Limb (tissue), 2 donors: ENCODE results near the gene ALG8.
"Not testable (repeated sequence)": the region's sequence is repeated elsewhere in the genome, so short reads cannot be mapped to it uniquely, and the experiment has no call there.

Experiments used
- DNase-seq, 2 donors: peaks; one replicate each; pipeline ENCODE4 v3.0.0-alpha.2; 2016; ENCODE audit errors: extremely low spot score in 2 of 2

Gene ALG8

DNA sequence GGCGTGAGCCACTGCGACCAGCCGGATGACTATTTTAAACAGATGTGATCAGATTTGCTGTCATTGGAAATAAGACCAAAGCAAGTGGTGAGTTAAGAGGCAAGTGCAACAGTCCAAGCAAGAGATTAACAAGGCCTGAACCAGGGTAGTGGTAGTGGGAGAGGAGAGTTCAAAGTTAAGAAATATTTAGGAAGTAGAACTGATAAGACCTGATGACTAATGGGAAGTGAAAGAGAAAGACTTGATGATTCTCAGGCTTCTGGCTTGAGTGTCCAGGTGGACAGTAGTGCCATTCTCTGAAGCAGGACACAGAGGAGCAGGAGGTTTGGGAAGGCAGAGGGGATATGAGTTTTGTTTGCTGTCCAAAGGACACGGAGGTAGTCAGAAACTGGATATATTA, 67.0 kb downstream of the ALG8 start:
- no peak for DNase-seq

DNA sequence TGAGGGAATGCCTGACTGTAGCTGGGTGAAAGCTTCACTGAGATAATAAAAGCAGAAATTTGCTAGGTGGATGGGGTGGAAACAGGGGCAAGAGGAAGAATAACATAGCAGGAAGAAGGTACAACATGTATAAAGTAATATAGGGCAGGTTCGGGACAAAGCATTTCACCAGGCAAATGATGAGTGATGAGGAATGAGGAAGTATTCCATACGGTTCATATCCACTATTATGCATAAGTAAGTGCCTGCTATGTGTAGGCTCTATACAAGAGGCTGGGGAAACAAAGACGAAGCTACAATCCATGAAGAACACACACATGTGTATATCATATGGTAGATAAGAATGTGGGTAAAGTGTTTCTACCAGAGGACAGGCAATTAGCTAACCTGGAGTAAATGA, 67.7 kb downstream of the ALG8 start:
- DNase-seq = no peak

DNA sequence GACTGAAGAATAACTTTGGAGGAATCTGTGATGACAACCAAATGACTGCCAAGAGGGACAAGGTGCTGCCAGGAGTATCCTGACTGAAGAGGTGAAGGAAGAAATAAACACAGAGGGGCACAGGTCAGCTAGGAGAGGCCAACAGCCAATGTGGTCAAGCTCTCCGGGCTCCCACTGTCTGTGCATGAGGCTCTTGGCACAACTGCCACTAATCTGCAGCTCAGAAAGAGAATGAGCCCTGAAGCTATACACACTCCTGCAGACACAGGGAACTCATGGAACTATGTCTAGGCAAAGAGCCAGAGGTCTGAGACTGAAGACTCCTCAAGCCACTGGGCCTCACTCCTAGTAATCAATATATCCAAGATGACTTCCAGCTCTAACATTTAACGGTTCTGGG, 68.8 kb downstream of the ALG8 start:
- no peak for DNase-seq

DNA sequence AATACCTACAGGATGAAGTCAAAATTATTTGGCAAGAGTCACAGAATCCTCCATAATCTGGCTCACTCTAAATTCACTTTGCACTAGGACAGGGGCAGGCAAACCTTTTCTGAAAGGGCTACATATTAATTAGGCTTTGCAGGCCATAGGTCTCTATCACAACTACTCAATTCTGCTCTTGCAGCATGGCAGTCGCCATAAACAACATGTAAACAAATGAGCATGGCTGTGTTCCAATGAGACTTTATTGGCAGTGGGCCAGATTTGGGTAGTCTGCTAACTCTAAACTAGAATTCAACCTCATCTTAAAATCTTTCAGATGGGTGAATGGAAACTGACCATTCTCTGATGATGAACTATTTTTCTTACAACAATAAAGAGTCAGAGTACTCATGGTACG, 70.0 kb downstream of the ALG8 start:
- DNase-seq = no peak

DNA sequence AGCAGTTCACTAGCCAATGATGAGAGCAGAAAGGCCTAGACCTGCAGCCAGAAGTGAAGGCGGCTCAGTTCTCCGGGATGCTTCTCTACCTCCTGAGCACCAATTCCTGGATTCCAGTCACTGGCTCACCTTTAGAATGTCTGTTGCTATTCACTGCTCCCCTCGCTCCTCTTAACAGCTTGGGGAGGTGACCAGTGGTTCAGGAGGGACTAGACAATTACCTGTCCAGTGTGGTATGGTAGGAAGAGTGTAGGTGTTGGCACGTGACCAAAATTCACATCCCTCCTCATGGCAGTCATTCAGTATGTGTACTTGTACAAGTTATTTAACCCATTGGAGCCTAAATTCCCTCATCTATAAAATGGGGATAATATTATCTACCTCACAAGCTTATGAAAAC, 71.7 kb downstream of the ALG8 start:
- DNase-seq = no peak

DNA sequence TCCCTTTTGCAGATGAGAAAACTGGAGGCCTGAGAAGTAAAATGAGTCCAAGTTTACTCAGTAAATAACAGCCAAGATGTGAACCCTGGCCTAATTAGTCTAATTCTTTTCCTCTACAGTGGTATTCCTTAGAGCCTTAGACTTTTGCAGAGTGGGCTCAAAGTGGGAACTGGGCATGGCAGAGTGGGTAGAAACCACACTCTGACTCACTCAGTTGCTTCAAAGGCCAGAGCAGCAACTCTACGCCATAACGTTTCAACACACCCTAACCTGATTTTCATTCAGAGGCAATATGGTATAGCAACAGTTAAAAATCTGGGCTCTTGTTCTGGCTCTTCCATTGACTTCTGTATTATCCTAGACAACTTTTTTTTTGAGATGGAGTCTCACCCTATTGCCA, 73.0 kb downstream of the ALG8 start:
- DNase-seq = no peak

DNA sequence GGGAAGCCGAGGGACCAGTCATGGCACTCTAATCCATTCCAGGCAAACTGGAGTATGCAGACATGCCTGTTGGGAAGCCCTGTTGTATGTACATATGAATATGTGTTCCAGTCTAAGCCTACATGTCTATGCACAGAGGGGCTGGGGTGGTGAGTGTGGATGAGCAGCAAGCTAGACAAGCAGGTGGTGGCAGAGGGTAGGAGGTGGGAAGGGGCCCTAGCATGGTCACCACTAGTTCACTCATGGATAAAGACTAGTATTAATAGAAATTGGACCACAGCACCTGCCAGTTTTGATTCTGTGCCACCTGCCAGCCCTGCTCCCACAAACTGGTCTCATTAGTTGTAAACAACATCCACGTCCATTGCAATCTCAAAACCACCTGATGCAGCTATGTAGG, 74.2 kb downstream of the ALG8 start:
- DNase-seq = no peak

DNA sequence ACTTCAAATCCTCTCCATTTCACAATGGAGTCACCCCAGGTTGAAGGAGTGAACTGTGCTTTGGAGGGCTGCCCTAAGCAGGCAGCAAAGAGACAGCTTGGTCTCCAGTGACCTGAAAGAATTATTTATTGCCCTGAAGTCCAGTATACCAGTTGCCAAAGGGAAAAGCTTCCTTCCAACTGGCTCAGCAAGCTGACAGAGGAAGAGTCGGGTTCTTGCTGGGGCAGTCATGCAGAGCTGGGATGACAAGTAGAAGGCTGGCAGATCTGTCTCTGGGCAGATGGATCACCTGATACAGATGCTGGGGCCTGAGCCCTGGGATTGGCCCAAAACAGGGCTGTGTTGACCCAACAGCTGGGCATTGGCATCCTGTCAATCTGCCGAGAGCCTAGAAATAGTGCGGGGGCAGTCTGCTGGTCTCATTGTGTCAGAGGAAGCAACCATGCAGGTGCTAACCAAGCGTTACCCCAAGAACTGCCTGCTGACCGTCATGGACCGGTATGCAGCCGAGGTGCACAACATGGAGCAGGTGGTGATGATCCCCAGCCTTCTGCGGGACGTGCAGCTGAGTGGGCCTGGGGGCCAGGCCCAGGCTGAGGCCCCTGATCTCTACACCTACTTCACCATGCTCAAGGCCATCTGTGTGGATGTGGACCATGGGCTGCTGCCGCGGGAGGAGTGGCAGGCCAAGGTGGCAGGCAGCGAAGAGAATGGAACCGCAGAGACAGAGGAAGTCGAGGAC, 75.8 kb downstream of the ALG8 start, which contains the start of gene THRSP:
THRSP (plus strand) TSS at position 422 of the 742 bp plus-strand sequence; CDS start at position 443, 21 bp downstream.
- no peak for DNase-seq

DNA sequence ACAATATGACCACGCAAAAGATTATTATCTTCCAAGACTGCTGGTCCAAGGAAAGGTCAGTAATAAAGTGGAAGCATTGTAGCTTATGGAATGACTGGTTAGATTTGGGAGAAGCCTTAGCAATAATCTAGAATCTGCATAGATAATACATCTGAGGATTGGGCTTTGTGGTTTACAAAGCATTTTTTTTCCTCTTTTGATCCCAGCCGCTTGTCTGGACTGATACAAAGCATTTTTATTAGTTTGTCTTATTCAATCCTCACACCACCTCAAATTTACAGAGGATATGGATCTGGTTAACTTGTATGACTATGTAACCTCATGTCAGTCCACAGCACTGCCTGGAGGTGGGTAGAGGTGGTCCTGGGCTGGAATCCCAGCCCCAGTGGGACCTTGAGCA, 76.8 kb downstream of the ALG8 start:
- no peak for DNase-seq

DNA sequence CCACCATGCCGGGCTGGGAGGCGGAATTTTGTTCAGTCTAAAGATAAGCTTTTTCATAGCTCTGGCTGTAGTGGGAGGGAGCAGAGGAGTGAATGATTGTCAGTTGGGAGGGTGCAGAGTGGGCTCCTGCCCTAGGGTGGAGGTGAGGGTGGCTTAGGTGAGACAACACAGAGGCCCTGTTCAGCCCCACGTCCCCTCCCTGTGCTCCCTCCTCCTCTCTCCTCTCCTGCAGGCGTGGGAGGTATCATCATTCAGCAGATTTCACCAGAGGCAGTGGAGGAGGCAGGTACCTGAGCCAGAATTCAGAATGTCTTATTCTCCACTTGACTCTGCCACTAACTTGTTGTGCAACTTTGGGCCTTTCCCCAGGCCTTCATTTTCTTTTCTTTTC, 77.5 kb downstream of the ALG8 start:
- no peak for DNase-seq

DNA sequence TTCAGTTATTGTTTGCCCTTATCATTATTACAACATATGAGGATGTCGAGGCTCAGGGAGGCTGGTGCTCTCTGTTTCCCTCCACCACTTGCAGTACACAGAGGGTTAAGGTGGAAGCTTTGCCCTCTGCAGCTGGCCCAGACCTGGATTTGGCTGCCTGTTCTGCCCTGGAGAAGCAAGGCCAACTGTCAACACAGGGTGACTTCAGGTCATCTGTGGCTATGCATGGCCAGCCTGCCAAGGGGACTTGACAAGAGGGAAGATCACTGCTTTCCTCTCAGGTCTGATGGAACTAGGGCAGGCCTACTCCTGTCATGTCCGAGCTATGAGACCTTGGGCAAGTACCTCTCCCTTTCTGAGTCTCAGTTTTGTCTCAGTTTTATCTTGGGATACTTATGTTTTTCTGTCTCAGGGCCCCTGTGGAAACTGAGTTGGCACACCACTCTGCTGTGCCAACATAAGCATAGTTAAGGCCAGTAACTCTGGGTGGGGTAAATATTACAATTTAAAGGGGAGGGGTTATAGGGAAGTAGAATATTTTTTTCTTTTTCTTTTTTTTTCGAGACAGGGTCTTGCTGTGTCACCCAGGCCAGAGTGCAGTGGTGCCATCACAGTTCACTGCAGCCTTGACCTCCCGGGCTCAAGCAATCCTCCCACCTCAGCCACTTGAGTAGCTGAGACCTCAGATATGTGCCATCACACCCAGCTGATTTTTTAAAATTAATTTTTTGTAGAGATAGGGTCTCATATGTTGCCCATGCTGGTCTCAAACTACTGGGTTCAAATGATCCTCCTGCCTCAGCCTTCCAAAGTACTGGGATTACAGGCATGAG, 78.1 kb downstream of the ALG8 start:
- DNase-seq = no peak

DNA sequence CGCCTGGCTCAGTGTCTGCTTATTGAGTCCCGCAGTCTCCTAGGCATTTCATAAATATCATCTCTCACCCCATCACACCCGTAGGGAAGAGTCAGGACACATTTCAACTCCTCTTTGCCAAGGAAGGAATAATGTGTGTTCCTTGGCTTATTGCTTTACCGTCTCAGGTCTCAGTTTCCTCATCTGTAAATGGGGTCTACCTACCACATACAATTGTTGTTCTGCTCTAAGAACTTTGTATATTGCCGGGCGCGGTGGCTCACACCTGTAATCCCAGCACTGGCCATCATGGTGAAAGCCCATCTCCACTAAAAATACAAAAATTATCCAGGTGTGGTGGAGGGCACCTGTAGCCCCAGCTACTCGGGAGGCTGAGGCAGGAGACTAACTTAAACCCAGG, 78.9 kb downstream of the ALG8 start:
- no peak for DNase-seq

DNA sequence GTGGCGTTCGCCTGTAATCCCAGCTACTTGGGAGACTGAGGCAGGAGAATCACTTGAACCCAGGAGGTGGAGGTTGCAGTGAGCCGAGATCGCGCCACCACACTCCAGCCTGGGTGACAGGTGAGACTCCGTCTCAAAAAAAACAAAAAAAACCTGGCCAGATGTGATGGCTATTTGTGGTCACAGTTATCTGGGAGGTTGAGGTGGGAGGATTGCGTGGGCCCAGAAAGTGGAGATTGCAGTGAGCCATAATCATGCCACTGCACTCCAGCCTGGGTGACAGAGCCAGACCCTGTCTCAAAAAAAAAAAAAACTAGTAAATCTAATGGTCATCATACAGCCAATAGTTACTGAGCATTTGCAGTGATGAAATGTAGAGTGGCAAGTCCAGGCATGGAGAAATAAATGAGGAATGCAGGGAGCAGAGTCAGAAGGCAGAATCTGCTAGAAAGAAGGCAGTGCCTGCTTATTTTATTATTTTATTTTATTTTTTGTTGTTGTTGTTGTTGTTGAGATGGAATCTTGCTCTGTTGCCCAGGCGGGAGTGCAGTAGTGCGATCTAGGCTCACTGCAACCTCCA, 79.6 kb downstream of the ALG8 start:
- DNase-seq = not testable (repeated sequence)

DNA sequence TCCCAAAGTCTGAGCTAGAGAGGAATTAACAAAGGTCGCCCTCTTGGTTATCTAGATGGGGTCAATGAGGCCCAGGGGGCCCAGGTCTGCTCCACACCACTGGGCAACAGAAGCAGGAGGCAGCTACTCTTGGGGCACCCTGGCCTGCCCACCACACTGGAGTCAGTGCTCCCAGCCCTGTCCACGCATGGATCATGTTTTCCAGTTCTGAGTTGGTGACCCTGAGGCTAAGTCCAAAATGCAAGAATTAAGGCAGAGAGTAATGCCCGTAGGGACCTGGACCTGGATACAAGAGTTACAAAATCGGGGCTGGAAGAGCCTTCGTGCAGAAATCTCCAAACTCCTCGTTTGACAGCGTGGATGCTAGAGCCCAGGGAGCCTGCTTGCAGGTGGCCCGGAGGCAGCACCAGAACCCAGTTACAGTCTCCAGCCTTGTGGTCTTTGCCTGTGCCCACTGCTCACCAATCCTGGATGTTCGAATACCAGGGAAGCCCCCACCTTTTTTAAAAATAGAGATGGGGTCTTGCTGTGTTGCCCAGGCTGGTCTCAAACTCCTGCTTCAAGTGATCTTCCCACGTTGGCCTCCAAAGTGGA, 81.9 kb downstream of the ALG8 start:
- no peak for DNase-seq

DNA sequence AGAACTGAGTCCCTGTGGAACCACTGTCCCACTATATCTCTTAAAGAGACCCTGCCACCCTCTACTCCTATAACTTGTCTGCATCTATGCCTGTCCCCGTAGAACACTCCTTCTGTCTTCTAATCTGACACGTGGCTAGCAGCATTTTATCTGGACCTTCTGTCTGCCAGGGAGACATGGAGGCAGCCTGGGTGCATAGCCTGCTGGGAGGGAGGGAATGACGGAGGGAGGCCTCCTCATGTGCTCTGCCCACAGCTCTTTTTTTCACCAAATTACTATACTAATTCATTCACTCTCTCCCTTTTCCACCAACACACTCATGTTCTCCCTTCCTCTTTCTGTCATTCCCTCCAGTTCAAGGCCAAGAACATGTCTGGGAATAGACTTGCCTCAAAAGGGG, 83.3 kb downstream of the ALG8 start:
- no peak for DNase-seq

DNA sequence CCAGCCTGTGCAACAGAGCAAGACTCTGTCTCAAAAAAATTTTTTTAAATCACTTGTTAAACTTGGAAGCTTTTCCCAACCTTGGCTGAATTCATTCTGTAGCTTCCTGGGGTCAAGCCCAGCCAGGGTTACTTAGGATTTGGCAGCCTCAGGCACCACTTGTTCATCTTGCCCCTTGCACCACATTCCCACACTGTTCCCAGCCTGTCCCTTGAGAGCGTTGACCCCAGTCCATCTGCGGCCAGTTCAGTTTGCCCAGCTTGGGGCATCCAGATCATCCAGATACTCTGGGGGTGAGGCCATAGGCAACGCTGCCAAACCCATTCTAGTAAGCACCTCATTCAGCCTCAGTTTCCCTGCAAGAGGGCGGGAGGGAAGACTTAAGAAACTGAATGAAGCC, 84.5 kb downstream of the ALG8 start:
- no peak for DNase-seq

DNA sequence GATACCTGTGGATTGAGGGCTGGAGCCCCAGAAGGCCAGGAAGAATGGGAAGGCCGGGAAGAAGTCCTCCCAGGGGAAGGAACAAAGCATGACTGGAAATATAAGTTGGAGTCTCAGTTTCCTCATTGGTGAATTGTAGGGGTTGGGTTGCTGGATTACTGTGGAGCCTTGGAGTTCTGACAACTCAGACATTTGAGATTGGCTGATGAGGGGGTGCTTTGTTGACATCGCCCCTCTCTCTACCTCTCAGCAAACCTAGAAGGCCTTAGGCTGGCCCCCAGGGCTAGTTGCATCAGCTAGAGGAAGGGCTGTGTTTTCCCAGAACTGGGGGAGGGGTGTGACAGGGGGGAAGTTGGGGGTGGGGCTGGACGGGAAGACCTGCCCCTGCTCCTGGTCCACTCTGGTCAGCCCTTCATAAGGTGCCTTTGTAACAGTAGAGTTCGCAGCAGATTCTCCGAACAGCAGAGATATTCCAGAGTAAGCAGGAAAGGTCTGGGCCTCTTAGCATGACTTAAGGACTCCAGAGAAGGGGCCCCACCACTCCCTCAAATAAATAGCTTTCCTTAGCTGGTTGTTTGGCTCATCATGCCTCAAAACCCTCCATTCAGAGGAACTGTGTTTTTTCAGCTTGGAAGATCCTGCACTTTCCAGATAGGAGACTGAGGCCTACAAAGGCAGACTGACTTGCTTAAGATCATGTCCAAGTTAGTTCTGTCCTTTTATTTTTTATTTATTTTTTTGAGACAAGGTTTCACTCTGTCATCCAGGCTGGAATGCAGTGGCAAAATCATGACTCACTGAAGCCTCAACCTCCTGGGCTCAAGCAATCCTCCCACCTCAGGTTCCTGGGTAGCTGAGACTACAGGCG, 88.2 kb downstream of the ALG8 start:
- DNase-seq = no peak
